ENCODE results near the gene PPFIA3.
"Not testable (repeated sequence)": the region's sequence is repeated elsewhere in the genome, so short reads cannot be mapped to it uniquely, and the experiment has no call there.

PPFIA3 gene

GRCh38 chr19:49150106-49150943 is 31.0 kb downstream of the PPFIA3 start:
- DNase-seq = peak; percentile 69

DNA sequence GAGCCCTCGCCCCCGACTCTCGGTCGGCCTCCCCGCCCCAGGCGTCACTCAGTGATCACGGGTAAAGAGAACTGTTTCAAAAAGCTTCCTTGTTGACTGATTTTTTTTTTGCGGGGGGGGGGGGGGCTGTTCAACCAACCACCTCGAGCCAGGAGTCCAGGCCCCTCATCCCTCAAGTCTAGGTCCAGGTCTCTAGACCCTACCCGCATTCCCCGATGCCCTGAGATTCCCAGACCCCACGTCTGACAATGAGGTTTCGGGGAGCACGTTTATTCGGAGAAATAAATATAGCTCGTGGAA is 31.6 kb downstream of the PPFIA3 start:
- DNase-seq = no peak

DNA sequence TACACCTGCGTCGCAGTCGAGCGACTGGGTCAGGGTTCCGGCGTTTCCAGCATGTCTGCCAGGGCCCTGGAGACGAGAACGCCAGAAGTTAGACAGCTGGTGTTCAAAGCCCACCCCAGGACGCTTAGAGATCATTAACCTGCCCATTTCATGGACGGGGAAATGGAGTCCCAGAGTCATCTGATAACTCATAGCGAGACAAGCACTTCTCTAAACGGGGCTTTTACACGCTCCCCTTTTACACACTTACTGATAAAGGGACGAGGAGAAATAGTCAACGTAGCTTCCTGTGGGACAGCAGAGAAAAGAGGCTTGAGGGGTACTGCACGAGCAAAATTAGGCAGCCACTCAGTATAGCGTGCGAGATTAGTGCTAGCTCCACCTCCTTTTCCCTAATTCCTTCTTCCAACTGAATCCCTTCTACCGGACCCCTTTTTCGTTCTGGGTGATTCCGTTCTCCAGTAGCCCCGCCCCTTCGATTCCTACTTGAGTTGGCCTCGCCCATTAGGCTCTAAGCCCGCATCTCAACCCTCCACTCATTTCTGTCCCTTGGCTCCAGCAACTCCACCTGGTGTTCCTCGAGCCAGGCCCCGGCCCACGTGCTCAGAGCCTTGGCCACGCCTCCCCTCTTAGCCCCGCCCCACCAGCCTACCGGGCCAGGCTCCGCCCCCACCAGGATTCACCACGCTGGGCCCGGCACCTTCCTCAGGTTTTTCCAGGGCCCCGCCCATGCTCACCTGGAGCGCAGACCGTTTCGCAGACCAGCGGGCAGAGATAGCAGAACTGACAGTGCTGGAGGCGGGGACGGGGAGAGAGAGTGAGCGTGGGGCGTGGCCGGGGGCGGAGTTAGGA is 32.1 kb downstream of the PPFIA3 start:
- no peak for DNase-seq

GRCh38 chr19:49152119-49152550 is 32.8 kb downstream of the PPFIA3 start:
- no peak for DNase-seq

DNA sequence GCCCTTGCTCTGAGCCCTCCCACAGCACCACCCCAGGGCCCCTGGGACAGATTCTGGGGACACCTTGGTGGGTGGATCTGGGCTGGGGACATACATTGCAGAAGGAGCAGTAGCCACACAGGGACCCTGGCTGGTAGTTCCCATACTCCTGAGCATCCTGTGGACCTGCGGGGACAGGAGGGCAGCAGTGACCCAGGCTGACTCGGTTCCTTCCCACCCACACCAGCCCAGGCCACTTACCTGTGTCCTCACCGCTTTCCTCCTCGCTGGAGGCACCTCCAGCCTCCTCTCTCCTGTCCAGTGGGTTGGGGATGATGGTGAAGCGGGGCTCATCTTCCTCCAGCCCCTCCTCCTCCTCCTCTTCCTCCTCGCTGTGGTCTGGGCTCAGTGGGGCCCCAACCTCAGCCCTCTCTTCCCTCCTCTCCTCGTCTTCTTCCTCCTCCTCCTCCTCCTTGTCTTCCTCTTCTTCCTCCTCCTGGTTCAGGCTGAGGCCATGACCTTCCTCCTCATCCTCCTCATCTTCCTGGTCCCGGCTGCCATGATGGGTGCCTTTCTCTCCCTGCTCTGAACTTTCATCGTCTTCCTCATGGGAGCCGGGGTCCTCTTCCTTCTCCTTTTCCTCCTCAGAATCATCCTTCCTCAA is 33.9 kb downstream of the PPFIA3 start:
- no peak for DNase-seq

DNA sequence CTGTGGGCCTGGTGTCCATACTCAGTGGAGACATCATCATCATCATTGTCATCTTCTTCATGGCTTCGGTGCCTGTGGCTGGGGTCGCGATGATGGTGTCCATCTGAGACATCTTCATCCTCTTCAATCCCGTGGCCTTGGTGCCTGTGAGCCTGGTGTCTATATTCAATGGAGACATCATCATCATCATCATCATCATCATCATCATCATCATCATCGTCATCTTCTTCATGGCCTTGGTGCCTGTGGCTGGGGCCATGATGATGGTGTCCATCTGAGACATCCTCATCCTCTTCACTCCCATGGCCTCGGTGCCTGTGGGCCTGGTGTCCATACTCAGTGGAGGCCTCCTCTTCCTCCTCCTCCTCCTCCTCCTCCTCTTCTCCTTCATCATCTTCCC is 34.9 kb downstream of the PPFIA3 start:
- DNase-seq = no peak

DNA sequence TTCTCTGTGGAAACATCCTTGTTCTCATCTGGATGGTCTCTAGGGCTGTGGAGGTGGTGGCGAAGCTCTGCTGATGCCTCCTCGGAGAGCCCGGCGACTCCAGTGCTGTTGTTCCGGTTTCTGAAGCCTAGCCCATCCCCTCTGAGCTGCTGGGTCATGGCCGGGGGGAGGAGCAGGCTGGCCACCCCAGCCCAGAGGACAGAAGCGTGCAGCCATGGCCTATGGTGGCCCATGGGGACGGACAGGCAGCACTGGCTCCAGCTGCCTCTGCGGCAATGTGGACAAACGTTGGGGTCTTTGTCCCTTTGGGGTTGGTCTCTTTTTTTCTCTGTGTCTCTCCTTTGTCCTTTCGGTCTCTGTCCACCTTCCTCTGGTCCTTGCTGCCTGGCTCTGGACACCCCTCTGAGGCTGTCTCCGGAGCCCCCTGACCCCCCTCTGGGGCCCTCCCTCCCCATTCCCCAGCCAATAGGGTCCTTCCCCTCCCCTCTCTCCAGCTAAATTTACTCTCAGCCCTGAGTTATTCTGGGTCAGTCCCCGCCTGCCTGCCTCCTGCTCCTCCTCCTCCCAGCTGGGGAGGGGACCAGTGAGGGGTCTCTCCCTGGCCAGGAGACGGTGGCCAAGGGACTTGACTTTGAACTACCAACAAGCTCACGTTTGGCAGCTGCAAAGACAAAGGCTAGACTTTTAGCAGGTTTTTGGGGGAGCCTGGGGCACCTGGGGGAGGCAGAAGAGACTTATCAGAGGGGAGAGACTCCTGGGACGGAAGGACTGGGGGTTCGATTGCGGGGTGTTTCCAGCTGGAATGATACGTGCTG is 35.9 kb downstream of the PPFIA3 start, which contains the start of gene HRC:
Gene HRC, minus strand, starts transcription at position 392 of the 815 bp plus-strand sequence. Its CDS starts 159 bp downstream, at position 233.
- DNase-seq = no peak

DNA sequence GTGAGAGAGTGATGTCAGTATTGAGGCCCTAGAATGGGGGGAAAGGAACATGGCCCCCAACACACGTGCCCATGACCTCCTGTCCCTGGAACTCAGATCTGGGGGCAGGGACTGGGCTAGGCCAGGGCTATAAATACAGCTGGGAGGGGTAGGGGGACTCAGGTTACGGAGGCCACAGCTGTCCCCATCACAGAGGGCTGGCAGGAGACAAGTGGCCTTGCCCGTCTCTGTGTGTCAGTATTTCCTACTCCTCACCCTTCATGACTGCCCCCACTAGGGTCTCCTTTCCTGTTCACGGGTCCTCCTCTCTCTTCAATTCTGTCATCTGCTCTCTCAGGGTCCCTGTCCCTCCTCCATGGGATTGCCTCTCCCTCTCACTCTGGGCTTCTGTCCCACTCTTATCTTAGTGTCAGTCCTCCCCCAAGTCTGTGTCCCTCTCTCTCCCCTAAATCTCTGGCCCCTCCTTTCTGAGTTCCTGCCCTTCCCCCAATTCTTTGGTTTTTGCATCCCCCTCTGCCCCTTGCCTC is 36.5 kb downstream of the PPFIA3 start:
- DNase-seq = no peak

DNA sequence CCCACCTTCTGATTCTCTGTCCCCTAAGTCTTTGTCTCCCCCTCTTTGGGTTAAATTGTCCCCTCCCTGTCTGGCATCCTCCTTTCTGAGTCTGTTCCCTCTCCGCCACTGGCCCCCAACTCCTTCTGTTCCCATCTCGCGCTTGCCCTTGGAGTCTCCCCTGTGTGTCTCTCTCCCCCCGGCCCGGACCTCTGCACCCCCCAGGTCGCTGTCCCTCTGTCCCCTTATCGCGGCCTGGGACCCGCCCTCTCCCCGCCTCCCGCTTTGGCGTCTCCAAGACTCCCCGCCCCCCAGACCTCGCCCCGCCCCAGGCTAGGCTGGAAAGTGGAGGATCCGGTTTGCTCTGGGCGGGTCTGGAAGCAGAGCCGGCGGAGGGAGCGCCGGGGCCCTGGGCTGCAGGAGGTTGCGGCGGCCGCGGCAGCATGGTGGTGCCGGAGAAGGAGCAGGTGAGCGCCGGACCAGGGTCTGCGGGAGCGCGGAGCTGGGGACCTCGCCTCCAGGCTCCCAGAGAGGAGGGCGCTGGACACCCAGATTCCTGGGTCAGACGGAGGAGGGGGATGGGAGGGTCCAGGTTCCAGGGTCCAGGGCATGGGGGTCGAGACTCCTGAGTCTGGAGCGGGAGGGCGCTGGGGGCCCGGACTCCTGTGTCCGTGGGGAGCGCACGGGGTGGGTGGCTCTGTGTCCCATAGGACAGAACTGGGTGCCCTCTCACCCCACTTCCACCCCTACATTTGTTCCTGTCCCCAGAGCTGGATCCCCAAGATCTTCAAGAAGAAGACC is 38.3 kb downstream of the PPFIA3 start, which contains the start of gene TRPM4:
Gene TRPM4, plus strand, starts transcription at position 348 of the 780 bp plus-strand sequence. Its CDS starts 75 bp downstream, at position 423.
- DNase-seq = peak; percentile 77

DNA sequence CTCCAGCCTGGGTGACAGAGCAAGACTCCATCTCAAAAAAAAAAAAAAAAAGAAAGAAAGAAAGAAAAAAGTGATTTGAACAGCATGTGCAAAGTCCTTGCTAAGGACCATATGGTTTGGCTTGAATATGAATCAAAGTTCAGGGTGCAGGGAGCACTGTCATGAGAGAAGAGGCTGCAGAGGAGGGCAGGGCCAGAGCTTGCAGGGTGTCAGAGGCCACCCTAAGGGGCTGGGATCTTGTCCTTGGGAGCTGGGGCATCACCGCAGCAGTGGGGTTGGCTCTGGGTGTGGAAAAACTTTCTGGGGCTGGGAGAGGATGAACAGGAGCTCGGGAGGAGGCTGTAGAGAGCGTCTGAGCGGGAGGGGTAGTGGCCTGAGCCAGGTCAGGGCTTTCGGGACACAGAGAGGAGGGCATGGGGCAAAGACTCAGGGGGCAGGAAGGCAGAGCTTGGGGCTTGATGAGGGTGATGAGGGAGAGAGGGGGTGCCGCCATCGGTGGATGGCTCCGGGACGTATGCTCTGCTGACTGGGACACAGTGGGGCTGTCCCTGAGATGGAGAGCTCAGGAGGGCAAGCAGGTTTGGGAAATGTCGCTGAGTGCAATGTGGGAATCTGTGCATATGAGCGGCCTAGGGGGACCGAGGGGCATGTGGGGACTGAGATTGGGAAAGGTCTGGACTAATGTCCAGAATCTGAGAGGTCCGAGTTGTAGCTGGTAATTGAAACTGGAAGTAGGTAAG is 41.3 kb downstream of the PPFIA3 start:
- no peak for DNase-seq

GRCh38 chr19:49161987-49162386 is 42.6 kb downstream of the PPFIA3 start:
- DNase-seq = no peak

GRCh38 chr19:49165111-49165750 is 45.9 kb downstream of the PPFIA3 start:
- no peak for DNase-seq

GRCh38 chr19:49165865-49166301 is 46.5 kb downstream of the PPFIA3 start:
- DNase-seq = no peak

GRCh38 chr19:49167857-49168409 is 48.6 kb downstream of the PPFIA3 start:
- no peak for DNase-seq

DNA sequence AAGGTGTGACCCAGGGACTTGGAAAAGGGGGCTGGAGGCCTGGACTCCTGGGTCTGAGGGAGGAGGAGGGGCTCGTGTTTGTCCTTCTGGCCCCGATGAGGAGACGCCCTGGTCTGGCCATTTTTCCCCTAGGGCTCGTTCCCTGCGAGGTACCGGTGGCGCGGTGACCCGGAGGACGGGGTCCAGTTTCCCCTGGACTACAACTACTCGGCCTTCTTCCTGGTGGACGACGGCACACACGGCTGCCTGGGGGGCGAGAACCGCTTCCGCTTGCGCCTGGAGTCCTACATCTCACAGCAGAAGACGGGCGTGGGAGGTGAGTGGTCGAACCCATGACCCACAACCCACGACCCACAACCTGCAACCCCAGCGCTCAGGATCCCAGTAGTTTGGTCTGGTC is 49.1 kb downstream of the PPFIA3 start:
- DNase-seq = no peak

DNA sequence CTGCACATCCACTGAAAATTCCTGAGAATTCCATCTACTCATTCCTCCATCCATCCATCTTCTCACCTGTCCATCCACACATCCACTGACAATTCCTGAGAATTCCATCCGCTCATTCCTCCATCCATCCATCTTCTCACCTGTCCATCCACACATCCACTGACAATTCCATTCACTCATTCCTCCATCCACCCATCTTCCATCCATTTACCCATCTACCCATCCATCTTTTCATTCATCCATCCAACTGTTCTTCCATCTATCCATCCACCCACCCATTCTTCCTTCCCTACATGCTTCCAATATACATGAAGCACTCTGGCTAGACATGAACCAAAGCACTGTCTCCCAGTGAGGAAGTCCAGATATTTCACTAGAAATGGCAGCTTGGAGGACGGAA is 53.9 kb downstream of the PPFIA3 start:
- DNase-seq = no peak

DNA sequence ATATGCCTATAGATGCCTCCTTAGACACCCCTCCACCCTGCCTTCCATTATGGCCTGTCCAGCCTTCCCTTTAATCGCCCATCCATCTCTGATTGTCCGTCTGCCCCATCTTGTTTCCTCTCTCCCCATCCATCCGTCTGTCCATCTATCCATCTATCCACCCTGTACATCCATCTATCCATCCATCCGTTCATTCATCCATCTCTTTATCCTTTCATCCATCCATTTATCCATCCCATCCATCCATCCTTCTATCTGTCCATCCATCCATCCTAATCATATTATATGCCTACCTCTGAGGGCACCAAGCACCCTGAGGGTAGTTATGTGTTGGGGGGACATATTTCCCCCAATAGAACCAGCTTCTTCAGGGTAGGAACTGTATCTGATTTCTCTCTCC is 61.3 kb downstream of the PPFIA3 start:
- no peak for DNase-seq

DNA sequence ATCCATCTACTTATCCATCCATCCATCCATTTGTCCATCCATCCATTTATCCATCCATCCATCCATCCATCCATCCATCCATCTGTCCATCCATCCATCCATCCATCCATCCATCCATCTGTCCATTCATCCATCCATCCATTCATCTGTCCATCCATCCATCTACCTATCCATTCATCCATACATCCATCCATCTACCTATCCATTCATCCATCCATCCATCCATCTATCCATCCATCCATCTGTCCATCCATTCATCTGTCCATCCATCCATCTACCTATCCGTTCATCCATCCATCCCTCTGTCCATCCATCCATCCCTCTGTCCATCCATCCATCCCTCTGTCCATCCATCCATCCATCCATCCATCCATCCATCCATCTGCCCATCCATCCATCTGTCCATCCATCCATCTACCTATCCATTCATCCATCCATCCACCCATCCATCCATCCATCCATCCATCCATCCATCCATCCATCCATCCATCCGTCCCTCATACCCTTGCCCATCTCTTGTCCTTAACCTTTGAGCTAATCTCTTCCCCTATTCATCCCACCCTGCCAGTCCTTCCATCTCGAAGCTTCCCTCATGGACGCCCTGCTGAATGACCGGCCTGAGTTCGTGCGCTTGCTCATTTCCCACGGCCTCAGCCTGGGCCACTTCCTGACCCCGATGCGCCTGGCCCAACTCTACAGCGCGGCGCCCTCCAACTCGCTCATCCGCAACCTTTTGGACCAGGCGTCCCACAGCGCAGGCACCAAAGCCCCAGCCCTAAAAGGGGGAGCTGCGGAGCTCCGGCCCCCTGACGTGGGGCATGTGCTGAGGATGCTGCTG is 62.9 kb downstream of the PPFIA3 start:
- not testable (repeated sequence) for DNase-seq
